Karpas-422 (cell line): ENCODE results near the gene MRPL27. TPM values are rescaled to one million over a fixed set of nuclear protein-coding genes. Genes with fewer than 3 reads are reported as not detected.

Experiments
- DNase-seq: peaks from one replicate; pipeline ENCODE4 v3.0.0-alpha.2; 2015
- H2AFZ ChIP-seq: fragments of 200-600 bp; sonication (generic); 2 replicates; pipeline ENCODE4 v1.6.1; 2014; ENCODE audit warnings: antibody characterized with exemption, low read length, mixed read lengths
- H3K27ac ChIP-seq: fragments of 200-600 bp; sonication (generic); 2 replicates; pipeline ENCODE4 v1.5.1; 2014; ENCODE audit warnings: mild to moderate bottlenecking, low read length, moderate library complexity
- H3K27me3 ChIP-seq: fragments of 200-600 bp; sonication (generic); 2 replicates; pipeline ENCODE4 v1.6.1; 2014; ENCODE audit warnings: low read length, mixed read lengths
- H3K36me3 ChIP-seq: fragments of 200-600 bp; sonication (generic); 2 replicates; pipeline ENCODE4 v1.6.1; 2014; ENCODE audit warnings: low read length, mixed read lengths; ENCODE audit not compliant: insufficient read depth
- H3K4me1 ChIP-seq: fragments of 200-600 bp; sonication (generic); 2 replicates; pipeline ENCODE4 v1.6.1; 2014; ENCODE audit warnings: mild to moderate bottlenecking, low read length, mixed read lengths
- H3K4me2 ChIP-seq: fragments of 200-600 bp; sonication (generic); 2 replicates; pipeline ENCODE4 v1.6.1; 2014; ENCODE audit warnings: low read length, low read depth, mild to moderate bottlenecking; ENCODE audit not compliant: poor library complexity, severe bottlenecking
- H3K4me3 ChIP-seq: fragments of 200-600 bp; sonication (generic); 2 replicates; pipeline ENCODE4 v1.5.1; 2014; ENCODE audit warnings: mild to moderate bottlenecking, antibody characterized with exemption, low read length, mixed read lengths
- H3K79me2 ChIP-seq: fragments of 200-600 bp; sonication (generic); 2 replicates; pipeline ENCODE4 v1.6.1; 2014; ENCODE audit warnings: mild to moderate bottlenecking, low read length, mixed read lengths
- H3K9ac ChIP-seq: fragments of 200-600 bp; sonication (generic); 2 replicates; pipeline ENCODE4 v1.6.0; 2014; ENCODE audit warnings: low read length
- H3K9me2 ChIP-seq: fragments of 200-600 bp; sonication (generic), shearing (Covaris generic); replicated peaks from 2 replicates; pipeline ENCODE4 v1.6.0; 2014; ENCODE audit warnings: mild to moderate bottlenecking, low read length, moderate library complexity; ENCODE audit not compliant: insufficient read depth
- H3K9me3 ChIP-seq: fragments of 300-700, 200-600 bp; sonication (generic); 2 replicates; pipeline ENCODE4 v1.6.1; 2014; ENCODE audit warnings: low read length, mixed read lengths
- H4K20me1 ChIP-seq: fragments of 200-600 bp; sonication (generic); 2 replicates; pipeline ENCODE4 v1.6.1; 2014; ENCODE audit warnings: mild to moderate bottlenecking, antibody characterized with exemption, low read length, low read depth; ENCODE audit not compliant: insufficient read depth
- total RNA-seq: library from RNA; depleted of rRNA; stranded (reverse); fragments of >200 nt; shearing (Covaris generic); gene quantifications from 2 replicates; pipeline ENCODE4 v1.2.3, GENCODE V29; 2014; ENCODE audit warnings: low replicate concordance

Gene MRPL27
- total RNA-seq, 1 experiment from 2014 or later: 22.3 TPM

DNA sequence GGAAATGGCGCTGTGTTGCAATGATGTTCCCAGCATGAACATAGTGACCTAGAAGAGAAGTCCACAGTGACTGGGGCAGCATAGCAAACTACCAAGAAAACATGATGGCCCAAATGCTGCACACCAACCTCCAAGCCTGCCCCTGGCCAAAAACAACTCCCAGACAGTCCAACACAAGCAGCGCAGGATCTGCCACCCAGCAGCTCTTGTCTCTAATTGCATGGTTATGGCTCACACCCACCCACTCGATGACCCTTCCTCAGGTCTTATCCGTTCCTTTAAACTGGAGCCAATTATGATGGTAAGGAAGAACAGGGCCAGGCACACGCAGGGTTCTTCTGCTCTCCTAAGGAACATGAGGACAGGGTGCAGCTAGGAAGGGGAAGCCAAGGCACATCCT is 2.9 kb downstream of the MRPL27 start:
- Histone ChIP-seq H3K9ac (no peak overlapping the region), H3K27me3 (no peaks in the 10 kb centered on the region), H2AFZ (no peak overlapping the region), H3K4me2 (no peak overlapping the region), H3K79me2 (peaks cover 36% of the 10 kb centered on the region), H3K4me3 (no peak overlapping the region), H3K9me2 (no peaks in the 10 kb centered on the region), H3K27ac (no peak overlapping the region), H3K9me3 (no peaks in the 10 kb centered on the region), H4K20me1 (no peaks in the 10 kb centered on the region), H3K36me3 (peaks cover 26% of the 10 kb centered on the region; the same call in 1 of the 2 replicates), H3K4me1 (peaks cover 19% of the 10 kb centered on the region)
- DNase-seq: no peak

DNA sequence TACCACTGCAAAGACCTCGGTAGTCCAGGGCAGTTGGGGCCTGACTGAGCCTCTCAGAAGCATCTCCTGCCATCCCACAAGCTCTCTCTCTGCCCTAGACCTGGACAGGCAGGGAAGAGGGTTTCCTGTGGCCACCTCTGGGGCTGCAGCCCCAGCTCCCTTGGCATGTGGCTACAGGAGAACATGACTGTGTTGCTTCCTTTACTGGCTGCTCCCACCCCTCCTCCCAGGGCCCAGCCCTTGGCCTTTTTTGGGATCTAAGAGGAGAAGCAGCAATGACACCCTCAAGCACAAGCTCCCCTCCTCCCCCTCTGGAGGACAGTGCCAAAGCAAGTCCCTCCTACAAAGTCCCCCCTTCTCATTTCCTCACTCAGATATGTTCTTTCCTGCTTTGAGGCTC is 5.6 kb downstream of the MRPL27 start:
- no peaks in the 10 kb centered on the region for H3K9me2 ChIP-seq
- H3K27ac ChIP-seq: no peak overlapping the region
- H3K9me3 ChIP-seq: no peaks in the 10 kb centered on the region
- H3K4me1 ChIP-seq: peaks cover 12% of the 10 kb centered on the region
- H2AFZ ChIP-seq: no peak overlapping the region
- no peak overlapping the region for H3K4me3 ChIP-seq
- no peak overlapping the region for H3K4me2 ChIP-seq
- peaks cover 24% of the 10 kb centered on the region for H3K79me2 ChIP-seq
- peaks cover 26% of the 10 kb centered on the region; the same call in 1 of the 2 replicates for H3K36me3 ChIP-seq
- no peaks in the 10 kb centered on the region for H3K27me3 ChIP-seq
- no peaks in the 10 kb centered on the region for H4K20me1 ChIP-seq
- H3K9ac ChIP-seq: no peak overlapping the region
- DNase-seq: no peak

DNA sequence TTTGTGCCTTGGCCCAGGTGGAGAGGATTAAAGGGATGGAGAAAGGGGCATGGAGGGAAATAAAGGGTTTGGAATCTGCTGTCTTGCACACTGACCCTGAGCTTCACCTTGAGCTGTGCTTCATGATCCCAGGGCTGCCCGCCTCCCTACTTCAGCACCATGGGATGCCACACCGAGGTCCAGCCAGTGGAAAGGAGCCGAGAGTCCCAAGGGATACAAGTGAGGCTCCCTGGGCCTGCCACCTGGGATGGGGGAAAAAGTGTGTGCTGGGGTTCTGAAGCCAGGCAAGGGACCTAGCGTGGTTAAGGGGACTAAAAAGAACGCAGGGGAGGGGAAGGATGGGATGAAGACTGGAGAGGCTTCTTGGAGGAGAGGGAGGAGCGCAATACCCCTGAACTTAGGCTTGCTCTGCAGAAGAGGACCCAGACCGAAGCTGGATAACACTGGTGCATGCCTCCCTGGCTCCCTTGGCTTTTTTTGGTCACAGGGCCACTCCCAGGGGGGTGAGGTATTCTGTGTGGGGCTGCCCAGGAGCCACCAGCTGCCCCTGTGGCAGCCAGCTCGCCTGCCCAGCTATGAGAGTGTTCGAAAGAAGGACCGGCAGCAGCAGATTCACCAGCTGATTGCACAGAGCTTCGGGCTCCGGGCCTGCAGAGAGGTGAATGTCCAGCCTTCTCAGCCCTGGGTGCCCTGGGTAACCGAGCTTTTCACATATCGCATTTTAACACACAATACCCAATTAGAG is 7.2 kb downstream of the MRPL27 start:
- no peaks in the 10 kb centered on the region for H4K20me1 ChIP-seq
- H3K79me2 ChIP-seq: peaks cover 9% of the 10 kb centered on the region
- no peaks in the 10 kb centered on the region for H3K27me3 ChIP-seq
- H2AFZ ChIP-seq: no peak overlapping the region
- peaks cover 26% of the 10 kb centered on the region; the same call in 1 of the 2 replicates for H3K36me3 ChIP-seq
- no peak overlapping the region for H3K4me3 ChIP-seq
- DNase-seq: no peak
- no peak overlapping the region for H3K27ac ChIP-seq
- no peaks in the 10 kb centered on the region for H3K9me3 ChIP-seq
- no peaks in the 10 kb centered on the region for H3K9me2 ChIP-seq
- no peak overlapping the region for H3K4me2 ChIP-seq
- H3K9ac ChIP-seq: no peak overlapping the region
- peaks cover 3% of the 10 kb centered on the region for H3K4me1 ChIP-seq

DNA sequence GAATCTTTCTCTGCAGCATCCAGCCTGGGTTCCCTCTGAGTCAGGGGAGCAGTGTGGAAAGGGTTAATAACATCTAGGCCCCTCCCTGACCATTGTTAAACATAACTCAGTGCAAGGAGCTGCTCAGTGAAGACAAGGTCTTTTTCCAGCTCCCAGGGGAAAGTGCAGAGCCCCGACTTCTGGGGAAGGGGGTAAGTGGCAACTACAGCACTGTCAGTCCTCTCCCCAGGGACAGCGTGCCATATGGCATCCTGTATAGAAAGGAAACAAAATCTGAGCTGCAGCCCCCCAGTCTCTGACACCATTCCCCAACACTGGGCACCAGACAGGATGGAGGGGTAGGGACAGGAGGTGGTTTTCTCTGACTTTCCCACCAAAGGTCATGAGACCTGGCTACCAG is 7.8 kb downstream of the MRPL27 start:
- Histone ChIP-seq H3K4me1 (peaks cover 3% of the 10 kb centered on the region), H3K4me3 (no peak overlapping the region), H2AFZ (no peak overlapping the region), H3K9ac (no peak overlapping the region), H3K9me2 (no peaks in the 10 kb centered on the region), H3K79me2 (0 out of 2 replicates have a peak, but pooled peaks cover 6% of the 10 kb centered on the region), H3K27me3 (no peaks in the 10 kb centered on the region), H3K27ac (no peak overlapping the region), H4K20me1 (no peaks in the 10 kb centered on the region), H3K4me2 (no peak overlapping the region), H3K9me3 (no peaks in the 10 kb centered on the region), H3K36me3 (peaks cover 22% of the 10 kb centered on the region; the same call in 1 of the 2 replicates)
- DNase-seq: no peak

DNA sequence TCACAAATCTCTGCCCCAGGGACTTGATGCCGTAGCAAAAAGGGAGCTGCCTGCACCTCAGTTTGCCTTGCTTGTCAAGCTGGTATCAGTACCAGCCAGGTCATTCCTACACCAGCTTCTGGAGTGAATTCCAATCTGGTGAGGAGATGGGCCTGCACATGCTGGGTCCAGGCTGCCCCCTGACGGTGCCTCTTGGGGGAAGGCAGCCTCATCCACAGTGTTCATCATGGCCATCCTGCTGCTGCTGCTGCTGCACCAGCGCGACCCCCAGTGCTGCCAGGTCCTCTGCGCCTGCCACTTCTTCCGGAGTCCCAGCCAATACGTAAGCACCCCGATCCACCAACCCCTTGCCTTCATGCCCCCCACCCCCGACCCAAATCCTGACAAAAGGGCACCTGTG is 8.3 kb downstream of the MRPL27 start:
- H3K9me2 ChIP-seq: no peaks in the 10 kb centered on the region
- peaks cover 18% of the 10 kb centered on the region; the same call in 1 of the 2 replicates for H3K36me3 ChIP-seq

DNA sequence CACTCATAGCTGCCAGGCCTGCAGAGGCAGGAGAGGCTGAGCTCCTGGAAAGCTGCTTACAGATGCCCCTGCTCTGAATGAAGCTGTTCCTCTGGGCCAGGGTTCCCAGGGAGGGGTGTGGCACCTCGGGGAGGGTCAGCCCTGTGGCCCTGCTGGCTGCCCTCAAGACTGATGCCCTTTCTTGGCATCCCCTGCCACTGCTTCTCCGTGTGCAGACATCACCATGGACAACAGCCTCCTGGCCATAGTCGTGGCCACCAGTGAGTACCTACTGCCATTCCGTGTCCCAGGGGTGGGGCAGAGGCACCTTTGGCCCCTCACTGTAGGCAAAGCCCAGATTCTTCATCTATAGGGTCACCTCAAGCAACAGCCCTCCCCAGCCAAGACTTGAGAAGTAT is 8.9 kb downstream of the MRPL27 start:
- Histone ChIP-seq H3K4me1 (peaks cover 3% of the 10 kb centered on the region), H3K9me2 (no peaks in the 10 kb centered on the region), H3K4me2 (no peak overlapping the region), H2AFZ (no peak overlapping the region), H3K9me3 (no peaks in the 10 kb centered on the region), H3K79me2 (no peaks in the 10 kb centered on the region), H3K4me3 (no peak overlapping the region), H4K20me1 (no peaks in the 10 kb centered on the region), H3K9ac (no peak overlapping the region), H3K27ac (no peak overlapping the region), H3K27me3 (no peaks in the 10 kb centered on the region), H3K36me3 (peaks cover 11% of the 10 kb centered on the region; the same call in 1 of the 2 replicates)
- no peak for DNase-seq

More for the DNA sequence above, 8.3 kb downstream of the MRPL27 start:
- no peak for DNase-seq
- Histone ChIP-seq H3K27ac (no peak overlapping the region), H4K20me1 (no peaks in the 10 kb centered on the region), H3K27me3 (no peaks in the 10 kb centered on the region), H3K9ac (no peak overlapping the region), H3K4me3 (no peak overlapping the region), H3K4me1 (peaks cover 3% of the 10 kb centered on the region), H2AFZ (no peak overlapping the region), H3K4me2 (no peak overlapping the region), H3K79me2 (0 out of 2 replicates have a peak, but pooled peaks cover 5% of the 10 kb centered on the region), H3K9me3 (no peaks in the 10 kb centered on the region)

DNA sequence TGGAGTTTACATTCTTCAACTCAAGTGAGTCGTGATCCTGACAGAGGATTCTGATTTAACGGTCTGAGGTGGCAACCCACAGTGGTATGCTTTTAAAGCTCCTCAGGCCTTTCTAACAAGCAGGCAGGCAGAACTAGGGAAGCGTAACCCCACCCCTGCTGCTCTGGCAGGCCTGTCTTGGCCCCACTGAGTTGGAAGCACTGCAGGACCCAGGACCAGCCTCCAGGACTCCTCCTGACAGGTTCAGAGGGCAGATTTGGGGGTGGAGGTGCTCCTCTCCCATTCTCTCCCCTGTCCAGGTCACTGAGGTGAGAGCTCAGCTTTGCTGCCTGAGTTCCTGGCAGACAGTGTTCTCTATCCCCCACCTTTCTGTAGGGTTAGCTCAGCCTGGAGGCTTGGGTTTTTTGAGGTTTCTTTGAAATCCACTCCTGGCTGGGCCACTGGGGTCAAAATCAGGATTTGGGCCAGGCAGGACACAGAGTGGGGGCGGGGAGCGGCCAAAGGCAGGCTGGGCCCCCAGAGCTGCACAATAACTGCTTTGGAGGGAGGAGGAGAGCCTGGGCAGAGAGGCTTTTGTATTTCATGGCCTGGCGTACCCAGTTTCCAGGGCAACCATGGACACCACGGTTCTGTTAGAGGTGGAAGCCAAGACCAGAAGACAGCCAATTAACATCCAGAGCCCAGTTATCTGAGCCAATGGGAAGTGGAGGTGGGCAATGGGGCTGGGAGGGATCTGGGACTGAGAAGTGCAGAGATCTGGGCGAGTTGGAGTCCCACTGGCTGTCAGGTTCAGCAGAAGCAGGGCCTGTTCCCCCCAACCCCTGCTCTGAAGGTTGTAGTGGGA is 9.5 kb downstream of the MRPL27 start:
- Histone ChIP-seq H3K4me3 (no peak overlapping the region), H3K4me1 (peaks cover 3% of the 10 kb centered on the region), H3K36me3 (peaks cover 6% of the 10 kb centered on the region; the same call in 1 of the 2 replicates), H2AFZ (no peak overlapping the region), H3K27me3 (no peaks in the 10 kb centered on the region), H3K27ac (no peak overlapping the region), H4K20me1 (no peaks in the 10 kb centered on the region; the same call in 1 of the 2 replicates), H3K4me2 (no peak overlapping the region), H3K9ac (no peak overlapping the region), H3K9me3 (no peaks in the 10 kb centered on the region), H3K9me2 (no peaks in the 10 kb centered on the region), H3K79me2 (no peaks in the 10 kb centered on the region)
- DNase-seq: peak; percentile 76

DNA sequence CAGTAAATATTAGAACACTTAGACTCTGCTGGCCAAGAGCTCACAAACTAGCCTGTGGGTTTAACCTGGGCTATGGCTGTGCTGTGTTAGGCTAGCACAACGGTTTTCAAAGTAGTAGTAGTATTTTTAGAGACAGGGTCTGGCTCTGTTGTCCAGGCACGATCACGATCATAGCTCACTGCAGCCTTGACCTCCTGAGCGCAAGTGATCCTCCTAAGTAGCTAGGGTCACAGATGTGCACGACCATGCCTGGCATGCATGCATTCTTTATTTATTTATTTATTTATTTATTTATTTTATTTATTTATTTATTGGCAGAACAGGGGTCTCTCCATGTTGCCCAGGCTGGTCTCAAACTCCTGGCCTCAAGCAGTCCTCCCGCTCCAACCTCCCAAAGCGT is 10.3 kb downstream of the MRPL27 start:
- H3K9ac ChIP-seq: no peak overlapping the region
- H3K9me3 ChIP-seq: no peaks in the 10 kb centered on the region
- H3K4me2 ChIP-seq: no peak overlapping the region
- no peak overlapping the region for H3K4me3 ChIP-seq
- 0 out of 2 replicates have a peak, but pooled peaks cover 3% of the 10 kb centered on the region for H3K36me3 ChIP-seq
- H3K79me2 ChIP-seq: no peaks in the 10 kb centered on the region
- H3K9me2 ChIP-seq: no peaks in the 10 kb centered on the region
- no peak for DNase-seq
- H3K27me3 ChIP-seq: no peaks in the 10 kb centered on the region
- 0 out of 2 replicates have a peak overlapping the region, but pooled peaks have one; percentile 28 for H3K27ac ChIP-seq
- H4K20me1 ChIP-seq: no peaks in the 10 kb centered on the region; the same call in 1 of the 2 replicates
- H3K4me1 ChIP-seq: peaks cover 3% of the 10 kb centered on the region
- H2AFZ ChIP-seq: no peak overlapping the region
